ENCODE results near the gene EIPR1.

DNA sequence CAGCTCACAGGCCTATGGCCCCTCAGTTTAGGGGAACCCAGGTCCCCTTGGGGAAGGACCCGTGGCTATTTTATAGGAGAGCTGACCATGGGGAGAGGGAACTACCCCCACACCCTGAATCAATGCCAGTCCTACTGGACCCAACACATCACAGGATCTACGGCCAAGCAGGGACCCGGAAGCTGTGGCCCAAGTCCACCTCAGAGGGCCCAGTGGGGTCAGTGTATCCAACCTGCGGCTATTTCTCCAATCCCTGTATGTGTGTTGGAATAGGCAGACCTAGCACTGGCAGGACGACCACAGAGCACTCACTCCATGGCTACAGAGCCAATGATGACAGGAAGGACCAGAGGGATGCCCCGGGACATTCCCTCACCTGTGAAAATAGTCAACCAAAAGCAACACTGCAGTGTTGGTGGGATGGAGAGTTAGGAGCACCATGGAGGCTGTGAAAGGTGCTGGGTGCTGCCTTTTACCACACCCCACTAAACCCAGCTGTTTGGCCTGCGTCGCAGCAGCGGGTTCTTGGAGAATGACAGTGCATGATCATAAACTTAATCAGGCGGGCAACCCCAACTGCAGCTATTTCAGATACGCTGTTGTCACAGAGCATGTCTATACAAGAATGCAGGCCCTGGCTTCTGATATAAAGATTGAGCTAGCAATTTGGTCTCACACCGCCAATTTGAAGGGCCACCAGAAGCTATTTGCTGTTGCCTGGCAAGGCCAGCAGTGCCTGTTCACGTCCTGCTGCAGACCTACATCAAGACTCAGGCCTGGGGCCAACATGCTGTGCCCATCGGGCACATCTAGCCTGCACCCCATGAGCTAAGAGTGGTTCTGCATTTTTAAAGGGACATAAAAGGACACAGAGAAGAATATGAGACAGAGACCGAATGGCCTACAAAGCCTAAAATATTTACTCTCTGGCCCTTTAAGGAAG, 110.4 kb downstream of the EIPR1 start:
- TF ChIP-seq CTCF (optimal IDR thresholded peaks at IDR 0.05 in 1 of 3, IDR thresholded peaks at IDR 0.05 in 1 of 3, conservative IDR thresholded peaks at IDR 0.05 in 1 of 3; ENCODE audit: extremely low read depth in 1 of 3, insufficient read depth in 2 of 3, low read length in 3 of 3): no peak
- no peak for TF ChIP-seq EZH2 (IDR thresholded peaks at IDR 0.05; ENCODE audit: low read length)
